ENCODE measurements around the gene DNAJC27. TPM values are rescaled to one million over a fixed set of nuclear protein-coding genes. Genes with fewer than 3 reads are reported as not detected.

The DNAJC27 gene
- total and polyA plus RNA-seq, 9 of the 15 experiments (the other 6 are each of a cell fraction or from before 2014, with no cell fraction given): 0.53 to 5.9 (median 3.0) TPM

DNA sequence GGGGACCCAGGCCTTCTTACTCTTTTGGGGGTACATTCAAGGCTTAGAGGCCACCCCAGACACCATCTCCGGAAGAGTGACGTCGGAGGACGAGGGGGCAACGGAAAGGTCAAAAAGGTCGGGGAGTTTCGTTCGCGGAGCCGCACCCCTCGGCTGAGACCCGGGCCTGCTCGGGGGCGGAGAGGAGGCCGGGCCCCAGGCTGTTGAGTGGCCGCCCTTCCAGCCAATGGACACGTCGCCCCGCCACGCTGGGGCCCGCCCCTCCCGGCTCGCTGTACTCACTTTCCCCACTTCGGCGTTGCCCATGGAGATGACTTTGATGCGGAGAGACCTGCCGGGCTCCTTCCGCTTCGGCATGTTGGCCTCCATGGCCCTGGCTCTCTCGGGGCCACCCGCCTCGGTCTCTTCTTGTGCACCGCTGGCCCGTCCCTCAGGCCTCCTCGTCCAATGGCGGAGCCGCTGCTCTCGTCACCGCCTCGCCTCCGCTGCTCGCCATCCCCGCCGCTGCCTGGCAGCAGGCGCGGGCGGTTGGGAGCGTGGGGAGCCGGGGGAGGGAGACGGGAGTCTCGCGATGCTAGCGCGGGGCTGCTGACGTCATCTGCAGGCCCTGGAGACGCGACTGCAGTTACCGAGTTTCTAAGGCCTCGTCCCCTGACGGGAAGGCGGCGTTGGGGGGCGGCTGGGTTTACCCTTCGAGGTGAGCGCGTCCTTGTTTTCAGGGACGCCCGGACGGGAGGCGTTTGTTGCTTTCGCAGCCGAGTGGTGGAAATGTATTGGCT lies at the start of gene DNAJC27 (continued):
- TF ChIP-seq, protein P1, sequence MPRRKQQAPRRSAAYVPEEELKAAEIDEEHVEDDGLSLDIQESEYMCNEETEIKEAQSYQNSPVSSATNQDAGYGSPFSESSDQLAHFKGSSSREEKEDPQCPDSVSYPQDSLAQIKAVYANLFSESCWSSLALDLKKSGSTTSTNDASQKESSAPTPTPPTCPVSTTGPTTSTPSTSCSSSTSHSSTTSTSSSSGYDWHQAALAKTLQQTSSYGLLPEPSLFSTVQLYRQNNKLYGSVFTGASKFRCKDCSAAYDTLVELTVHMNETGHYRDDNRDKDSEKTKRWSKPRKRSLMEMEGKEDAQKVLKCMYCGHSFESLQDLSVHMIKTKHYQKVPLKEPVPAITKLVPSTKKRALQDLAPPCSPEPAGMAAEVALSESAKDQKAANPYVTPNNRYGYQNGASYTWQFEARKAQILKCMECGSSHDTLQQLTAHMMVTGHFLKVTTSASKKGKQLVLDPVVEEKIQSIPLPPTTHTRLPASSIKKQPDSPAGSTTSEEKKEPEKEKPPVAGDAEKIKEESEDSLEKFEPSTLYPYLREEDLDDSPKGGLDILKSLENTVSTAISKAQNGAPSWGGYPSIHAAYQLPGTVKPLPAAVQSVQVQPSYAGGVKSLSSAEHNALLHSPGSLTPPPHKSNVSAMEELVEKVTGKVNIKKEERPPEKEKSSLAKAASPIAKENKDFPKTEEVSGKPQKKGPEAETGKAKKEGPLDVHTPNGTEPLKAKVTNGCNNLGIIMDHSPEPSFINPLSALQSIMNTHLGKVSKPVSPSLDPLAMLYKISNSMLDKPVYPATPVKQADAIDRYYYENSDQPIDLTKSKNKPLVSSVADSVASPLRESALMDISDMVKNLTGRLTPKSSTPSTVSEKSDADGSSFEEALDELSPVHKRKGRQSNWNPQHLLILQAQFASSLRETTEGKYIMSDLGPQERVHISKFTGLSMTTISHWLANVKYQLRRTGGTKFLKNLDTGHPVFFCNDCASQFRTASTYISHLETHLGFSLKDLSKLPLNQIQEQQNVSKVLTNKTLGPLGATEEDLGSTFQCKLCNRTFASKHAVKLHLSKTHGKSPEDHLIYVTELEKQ (CRISPR knock-in tag; IDR thresholded peaks at IDR 0.05): no peak
- TF ChIP-seq CEBPB (tag; IDR thresholded peaks at IDR 0.05): no peak
- TF ChIP-seq PHF8 (IDR thresholded peaks at IDR 0.05; ENCODE audit: borderline replicate concordance, low read length): peak; percentile 94
- no peak for TF ChIP-seq NCOA4 (IDR thresholded peaks at IDR 0.05; ENCODE audit: partially characterized antibody)
- no peak for TF ChIP-seq SMAD2 (IDR thresholded peaks at IDR 0.05; ENCODE audit: low read depth, low read length)
- no peak for TF ChIP-seq SRSF9 (IDR thresholded peaks at IDR 0.05; ENCODE audit: borderline replicate concordance, low read depth, low read length)
- TF ChIP-seq, protein P2, sequence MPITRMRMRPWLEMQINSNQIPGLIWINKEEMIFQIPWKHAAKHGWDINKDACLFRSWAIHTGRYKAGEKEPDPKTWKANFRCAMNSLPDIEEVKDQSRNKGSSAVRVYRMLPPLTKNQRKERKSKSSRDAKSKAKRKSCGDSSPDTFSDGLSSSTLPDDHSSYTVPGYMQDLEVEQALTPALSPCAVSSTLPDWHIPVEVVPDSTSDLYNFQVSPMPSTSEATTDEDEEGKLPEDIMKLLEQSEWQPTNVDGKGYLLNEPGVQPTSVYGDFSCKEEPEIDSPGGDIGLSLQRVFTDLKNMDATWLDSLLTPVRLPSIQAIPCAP (CRISPR knock-in tag; IDR thresholded peaks at IDR 0.05; ENCODE audit: borderline replicate concordance): no peak
- no peak for TF ChIP-seq ZNF584 (CRISPR knock-in tag; IDR thresholded peaks at IDR 0.05; ENCODE audit: low read depth)
- TF ChIP-seq MED1 (CRISPR knock-in tag; IDR thresholded peaks at IDR 0.05; ENCODE audit: borderline replicate concordance): no peak
- TF ChIP-seq, protein P3, sequence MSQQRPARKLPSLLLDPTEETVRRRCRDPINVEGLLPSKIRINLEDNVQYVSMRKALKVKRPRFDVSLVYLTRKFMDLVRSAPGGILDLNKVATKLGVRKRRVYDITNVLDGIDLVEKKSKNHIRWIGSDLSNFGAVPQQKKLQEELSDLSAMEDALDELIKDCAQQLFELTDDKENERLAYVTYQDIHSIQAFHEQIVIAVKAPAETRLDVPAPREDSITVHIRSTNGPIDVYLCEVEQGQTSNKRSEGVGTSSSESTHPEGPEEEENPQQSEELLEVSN (IDR thresholded peaks at IDR 0.05; ENCODE audit: borderline replicate concordance in 1 of 2, extremely low read depth in 1 of 2, insufficient read depth in 1 of 2, insufficient read length in 1 of 2, low read depth in 1 of 2, low read length in 1 of 2, poor library complexity in 1 of 2, severe bottlenecking in 1 of 2): peak; percentile 86 to 90
- TF ChIP-seq CREM (IDR thresholded peaks at IDR 0.05; ENCODE audit: low read depth): peak; percentile 98
- TF ChIP-seq, protein P4, sequence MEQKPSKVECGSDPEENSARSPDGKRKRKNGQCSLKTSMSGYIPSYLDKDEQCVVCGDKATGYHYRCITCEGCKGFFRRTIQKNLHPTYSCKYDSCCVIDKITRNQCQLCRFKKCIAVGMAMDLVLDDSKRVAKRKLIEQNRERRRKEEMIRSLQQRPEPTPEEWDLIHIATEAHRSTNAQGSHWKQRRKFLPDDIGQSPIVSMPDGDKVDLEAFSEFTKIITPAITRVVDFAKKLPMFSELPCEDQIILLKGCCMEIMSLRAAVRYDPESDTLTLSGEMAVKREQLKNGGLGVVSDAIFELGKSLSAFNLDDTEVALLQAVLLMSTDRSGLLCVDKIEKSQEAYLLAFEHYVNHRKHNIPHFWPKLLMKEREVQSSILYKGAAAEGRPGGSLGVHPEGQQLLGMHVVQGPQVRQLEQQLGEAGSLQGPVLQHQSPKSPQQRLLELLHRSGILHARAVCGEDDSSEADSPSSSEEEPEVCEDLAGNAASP (IDR thresholded peaks at IDR 0.05): no peak
- no peak for TF ChIP-seq CHD4 (IDR thresholded peaks at IDR 0.05; ENCODE audit: insufficient read depth, insufficient replicate concordance, low read depth, low read length, poor library complexity, severe bottlenecking)
- TF ChIP-seq ARID2 (IDR thresholded peaks at IDR 0.05): no peak
- no peak for TF ChIP-seq RBM34 (IDR thresholded peaks at IDR 0.05; ENCODE audit: borderline replicate concordance, insufficient read depth, low read length)
- TF ChIP-seq PHB (CRISPR knock-in tag; IDR thresholded peaks at IDR 0.05): 0 out of 2 replicates have a peak, but pooled peaks have one; percentile 64
- TF ChIP-seq, protein P5, sequence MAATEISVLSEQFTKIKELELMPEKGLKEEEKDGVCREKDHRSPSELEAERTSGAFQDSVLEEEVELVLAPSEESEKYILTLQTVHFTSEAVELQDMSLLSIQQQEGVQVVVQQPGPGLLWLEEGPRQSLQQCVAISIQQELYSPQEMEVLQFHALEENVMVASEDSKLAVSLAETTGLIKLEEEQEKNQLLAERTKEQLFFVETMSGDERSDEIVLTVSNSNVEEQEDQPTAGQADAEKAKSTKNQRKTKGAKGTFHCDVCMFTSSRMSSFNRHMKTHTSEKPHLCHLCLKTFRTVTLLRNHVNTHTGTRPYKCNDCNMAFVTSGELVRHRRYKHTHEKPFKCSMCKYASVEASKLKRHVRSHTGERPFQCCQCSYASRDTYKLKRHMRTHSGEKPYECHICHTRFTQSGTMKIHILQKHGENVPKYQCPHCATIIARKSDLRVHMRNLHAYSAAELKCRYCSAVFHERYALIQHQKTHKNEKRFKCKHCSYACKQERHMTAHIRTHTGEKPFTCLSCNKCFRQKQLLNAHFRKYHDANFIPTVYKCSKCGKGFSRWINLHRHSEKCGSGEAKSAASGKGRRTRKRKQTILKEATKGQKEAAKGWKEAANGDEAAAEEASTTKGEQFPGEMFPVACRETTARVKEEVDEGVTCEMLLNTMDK (IDR thresholded peaks at IDR 0.05; ENCODE audit: borderline replicate concordance, insufficient read depth, low read depth, low read length, poor library complexity, severe bottlenecking): no peak

Measured in K562 (cell line).